GM21786 (cell line): Measurements from ENCODE around the gene GARIN3.

Experiments used
- ATAC-seq: cut with Tn5 transposase; IDR thresholded peaks from one replicate; pipeline ENCODE4 v1.9.1; 2021; ENCODE audit not compliant: unreplicated experiment

GARIN3 gene

GRCh38 chr5:157150995-157151394 is 15.1 kb downstream of the GARIN3 start:
- no peak for ATAC-seq

- peak; percentile 73 for ATAC-seq
These were observed 17.1 kb downstream of the GARIN3 start for GRCh38 chr5:157148734-157149615.

GRCh38 chr5:157143127-157143971 is 22.7 kb downstream of the GARIN3 start:
- peak; percentile 27 for ATAC-seq

GRCh38 chr5:157142317-157143126 is 23.5 kb downstream of the GARIN3 start, which contains the start of gene MED7:
MED7 (minus strand) TSS chr5:157142865; CDS start chr5:157139431, 3,434 bp downstream.
- ATAC-seq: peak; percentile 100

- ATAC-seq: no peak
These were observed 28.4 kb downstream of the GARIN3 start for GRCh38 chr5:157137691-157138090.

- no peak for ATAC-seq
These were observed 33.8 kb downstream of the GARIN3 start for GRCh38 chr5:157132281-157132612.

GRCh38 chr5:157130925-157131324 is 35.1 kb downstream of the GARIN3 start:
- no peak for ATAC-seq

- no peak for ATAC-seq
These were observed 44.4 kb downstream of the GARIN3 start for GRCh38 chr5:157121709-157122108.

- ATAC-seq: no peak
These were observed 46.0 kb downstream of the GARIN3 start for GRCh38 chr5:157120102-157120501.

GRCh38 chr5:157116483-157116954 is 49.5 kb downstream of the GARIN3 start:
- ATAC-seq: peak; percentile 74

- no peak for ATAC-seq
These were observed 50.6 kb downstream of the GARIN3 start for GRCh38 chr5:157115502-157115901.

GRCh38 chr5:157115012-157115411 is 51.1 kb downstream of the GARIN3 start:
- ATAC-seq: no peak

- ATAC-seq: no peak
These were observed 53.1 kb downstream of the GARIN3 start for GRCh38 chr5:157113002-157113401.
